GM15510 (cell line): ENCODE results near the gene PTGES3L.

Experiments
- POLR2A ChIP-seq: IDR thresholded peaks from 3 replicates; pipeline ENCODE4 v1.6.1; 2011; ENCODE audit warnings: borderline replicate concordance; ENCODE audit not compliant: insufficient read length; ENCODE audit errors: extremely low read depth

The PTGES3L gene

GRCh38 chr17:42979511-42980273, at the start of gene PTGES3L:
TSS of gene PTGES3L (minus strand) at chr17:42980080. CDS start at chr17:42980053, 27 bp downstream.
- TF ChIP-seq POLR2A = no peak

- no peak for TF ChIP-seq POLR2A
Observed at GRCh38 chr17:43028221-43028861, 48.5 kb upstream of the PTGES3L start.

GRCh38 chr17:43027091-43028032, 47.5 kb upstream of the PTGES3L start:
- no peak for TF ChIP-seq POLR2A

GRCh38 chr17:43026595-43026994, 46.7 kb upstream of the PTGES3L start:
- no peak for TF ChIP-seq POLR2A

- TF ChIP-seq POLR2A = no peak
Observed at GRCh38 chr17:43025766-43026537, 46.1 kb upstream of the PTGES3L start.

GRCh38 chr17:43025290-43025657, 45.4 kb upstream of the PTGES3L start:
- no peak for TF ChIP-seq POLR2A

- no peak for TF ChIP-seq POLR2A
Observed at GRCh38 chr17:43024407-43025289, 44.8 kb upstream of the PTGES3L start, which contains the start of gene RND2. TSS of gene RND2 (plus strand) at chr17:43025231. CDS start at chr17:43025348, 117 bp downstream.

GRCh38 chr17:43021741-43022512, 42.0 kb upstream of the PTGES3L start, which contains the start of gene VAT1:
TSS of gene VAT1 (minus strand) at chr17:43022385. CDS start at chr17:43022322, 63 bp downstream.
- no peak for TF ChIP-seq POLR2A

GRCh38 chr17:43020789-43021740, 41.2 kb upstream of the PTGES3L start:
- no peak for TF ChIP-seq POLR2A

GRCh38 chr17:43020030-43020621, 40.2 kb upstream of the PTGES3L start:
- TF ChIP-seq POLR2A = no peak

- TF ChIP-seq POLR2A = no peak
Observed at GRCh38 chr17:43019418-43019817, 39.5 kb upstream of the PTGES3L start.
